Endothelial cell of umbilical vein (primary cell): ENCODE data around the gene HK1. TPM values are rescaled to one million over a fixed set of nuclear protein-coding genes. Genes with fewer than 3 reads are reported as not detected.

Source experiments
- BruUV-seq: library from RNA; stranded (reverse); fragments of 400-500 nt; replicated peaks from 2 replicates; lab custom pipeline; 2021; lab: Mats Ljungman, UMichigan
- CTCF ChIA-PET: fragments of 300-600, 350-600 bp; sonication (Branson Sonifier 250); formaldehyde crosslinking; loops from one replicate; lab custom pipeline; 2021; ENCODE audit warnings: antibody characterized with exemption, inconsistent platforms; lab: Charles Lee
- POLR2A ChIA-PET: fragments of 300-600, 350-600 bp; sonication (Branson Sonifier 250); formaldehyde crosslinking; loops from one replicate; lab custom pipeline; 2021; ENCODE audit warnings: antibody characterized with exemption, inconsistent platforms; lab: Charles Lee
- DNase-seq: peaks from one replicate; pipeline ENCODE4 v3.0.0-alpha.2; 2011; ENCODE audit warnings: low read depth, low spot score
- FAIRE-seq: peaks from 2 replicates; lab custom pipeline; 2011; peaks lifted over from hg19 to GRCh38; lab: Jason Lieb, UNC
- H2AFZ ChIP-seq: 2 replicates; pipeline ENCODE4 v1.6.0; 2012; ENCODE audit warnings: low read depth, low read length, control low read depth, inconsistent platforms
- H3K27ac ChIP-seq: 2 replicates; pipeline ENCODE4 v1.5.1; 2011; ENCODE audit warnings: low read depth, mild to moderate bottlenecking, control low read depth, low read length, moderate library complexity; ENCODE audit not compliant: insufficient read depth
- H3K27me3 ChIP-seq, 2 experiments: 2 replicates each; pipeline versions ENCODE4 v1.6.0 to v1.6.1; 2011; ENCODE audit warnings: low read length in 2 of 2, mixed read lengths in 1 of 2; ENCODE audit not compliant: control insufficient read depth in 2 of 2, insufficient read depth in 2 of 2
- H3K36me3 ChIP-seq, 2 experiments: 2 replicates in 1 of 2; 3 replicates in 1 of 2; pipeline ENCODE4 v1.5.1; 2011; ENCODE audit warnings: low read length in 2 of 2, mild to moderate bottlenecking in 1 of 2, moderate library complexity in 1 of 2; ENCODE audit not compliant: control insufficient read depth in 2 of 2, insufficient read depth in 2 of 2; ENCODE audit errors: extremely low read depth in 1 of 2
- H3K4me1 ChIP-seq: 3 replicates; pipeline ENCODE4 v1.5.1; 2011; ENCODE audit warnings: mild to moderate bottlenecking, low read length; ENCODE audit not compliant: control insufficient read depth, insufficient read depth; ENCODE audit errors: extremely low read depth
- H3K4me2 ChIP-seq: 2 replicates; pipeline ENCODE4 v1.6.1; 2011; ENCODE audit warnings: low read length, control low read depth, mixed read lengths; ENCODE audit not compliant: insufficient read depth
- H3K4me3 ChIP-seq, 3 experiments: fragments of 200-600 bp in 1 of 3; sonication (generic), shearing (Covaris generic) in 1 of 3; replicated peaks in 1 of 3; 2 replicates each; pipeline ENCODE4 v1.5.1; 2011 to 2016; ENCODE audit warnings: control low read depth in 3 of 3, low read length in 3 of 3, mild to moderate bottlenecking in 2 of 3, inconsistent platforms in 1 of 3, low read depth in 1 of 3, moderate library complexity in 1 of 3; ENCODE audit not compliant: insufficient read depth in 1 of 3
- H3K79me2 ChIP-seq: 2 replicates; pipeline ENCODE4 v1.6.0; 2012; ENCODE audit warnings: low read length, inconsistent platforms; ENCODE audit not compliant: control insufficient read depth, insufficient read depth
- H3K9ac ChIP-seq: replicated peaks from 2 replicates; pipeline ENCODE3; 2011; ENCODE audit warnings: low read length, control low read depth; ENCODE audit not compliant: insufficient read depth; ENCODE audit errors: extremely low read depth
- H3K9me1 ChIP-seq: replicated peaks from 3 replicates; pipeline ENCODE4 v1.6.0; 2011; ENCODE audit warnings: mild to moderate bottlenecking, low read length; ENCODE audit not compliant: control insufficient read depth, insufficient read depth; ENCODE audit errors: extremely low read depth
- H3K9me3 ChIP-seq: replicated peaks from 2 replicates; pipeline ENCODE4 v1.5.1; 2012; ENCODE audit warnings: low read length, inconsistent platforms; ENCODE audit not compliant: control insufficient read depth, insufficient read depth
- H4K20me1 ChIP-seq: replicated peaks from 2 replicates; pipeline ENCODE3; 2011; ENCODE audit warnings: mild to moderate bottlenecking, low read length; ENCODE audit not compliant: control insufficient read depth, insufficient read depth; ENCODE audit errors: extremely low read depth
- CTCF ChIP-seq, 2 donors: IDR thresholded peaks; 1 replicate in 1 of 2; 2 replicates in 1 of 2; pipeline ENCODE4 v1.5.1; 2011; ENCODE audit warnings: low read length in 2 of 2, mild to moderate bottlenecking in 2 of 2, moderate library complexity in 2 of 2, control low read depth in 1 of 2, inconsistent platforms in 1 of 2, low read depth in 1 of 2; ENCODE audit not compliant: insufficient read depth in 1 of 2; ENCODE audit errors: extremely low read depth in 1 of 2
- EZH2 ChIP-seq: IDR thresholded peaks from 2 replicates; pipeline ENCODE4 v1.6.1; 2012; ENCODE audit warnings: borderline replicate concordance, low read depth, mild to moderate bottlenecking, moderate library complexity, low read length, inconsistent platforms; ENCODE audit not compliant: severe bottlenecking
- FOS ChIP-seq: IDR thresholded peaks from 2 replicates; pipeline ENCODE4 v1.6.1; 2011; ENCODE audit warnings: mild to moderate bottlenecking, low read length, moderate library complexity, borderline replicate concordance; ENCODE audit not compliant: insufficient read depth
- GATA2 ChIP-seq: IDR thresholded peaks from 2 replicates; pipeline ENCODE4 v1.7.0; 2011; ENCODE audit warnings: low read depth, mild to moderate bottlenecking, moderate library complexity, mixed read lengths, low read length; ENCODE audit not compliant: insufficient read length, insufficient read depth
- JUN ChIP-seq: IDR thresholded peaks from 2 replicates; pipeline ENCODE4 v1.6.1; 2011; ENCODE audit warnings: borderline replicate concordance, low read depth; ENCODE audit not compliant: insufficient read length, insufficient read depth
- MYC ChIP-seq: IDR thresholded peaks from one replicate; pipeline ENCODE4 v1.6.1; 2011; ENCODE audit warnings: mild to moderate bottlenecking, low read depth, low read length
- dilution Hi-C: fragments of 300-500 bp; cut with MboI; formaldehyde crosslinking; loops from one replicate; pipeline ENCODE4 v1.15.0; 2019; ENCODE audit warnings: low sequenced_read_pairs; ENCODE audit not compliant: extremely low pct_ligation_motif_present
- intact Hi-C: fragments of 100-400 bp; cut with micrococcal nuclease; formaldehyde crosslinking; loops from one replicate; pipeline ENCODE4 v1.10.0; 2022
- polyA plus RNA-seq, 4 experiments: library from polyadenylated mRNA; depleted of rRNA in 3 of 4; stranded (reverse) in 3 of 4; unstranded in 1 of 4; fragments of >200 nt; gene quantifications; 2 replicates each; pipeline versions ENCODE4 v1.2.1 to v1.2.3, GENCODE V29; 2011 to 2012; ENCODE audit warnings: missing spikeins in 1 of 4
- total RNA-seq: library from RNA; stranded (reverse); gene quantifications from 2 replicates; pipeline ENCODE4 v1.2.3, GENCODE V29; 2021
- TF ChIP-seq, protein P1 (sequence below): IDR thresholded peaks from 2 replicates; pipeline ENCODE4 v1.6.1; 2011; ENCODE audit not compliant: insufficient read depth, insufficient read length

Gene HK1
- total and polyA plus RNA-seq, 2 donors (not counting 3 experiments of a cell fraction or from before 2014, with no cell fraction given) = 50.8 to 121 TPM

- H3K9ac ChIP-seq = no peak overlapping the region
- TF ChIP-seq CTCF (IDR thresholded peaks at IDR 0.05; ENCODE audit: extremely low read depth in 1 of 2, insufficient read depth in 1 of 2, low read depth in 1 of 2, low read length in 2 of 2) = no peak
- no peak for TF ChIP-seq EZH2
- no peak for TF ChIP-seq GATA2
- no peak for TF ChIP-seq MYC
- TF ChIP-seq FOS = no peak
- TF ChIP-seq, protein P1, sequence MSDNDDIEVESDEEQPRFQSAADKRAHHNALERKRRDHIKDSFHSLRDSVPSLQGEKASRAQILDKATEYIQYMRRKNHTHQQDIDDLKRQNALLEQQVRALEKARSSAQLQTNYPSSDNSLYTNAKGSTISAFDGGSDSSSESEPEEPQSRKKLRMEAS = no peak
- no peak for TF ChIP-seq JUN
- CTCF ChIA-PET = interaction anchor here (1.0 kb wide), 1 partner anchor 36 kb away, joined by 4 read pairs; no protein-coding TSS in a partner anchor
- H3K4me1 ChIP-seq = no peaks in the 10 kb centered on the region
- dilution Hi-C loops (loop anchor here (25.0 kb wide), 1 partner anchor 139 kb away; no protein-coding TSS in a partner anchor), intact Hi-C loops (no loop called here)
- FAIRE-seq = no peak
- no peaks in the 10 kb centered on the region for H3K36me3 ChIP-seq
- no peak overlapping the region for H3K4me2 ChIP-seq
- no peaks in the 10 kb centered on the region for H3K9me3 ChIP-seq
- BruUV-seq = no TSS peak
- H2AFZ ChIP-seq = no peak overlapping the region
- no peaks in the 10 kb centered on the region for H3K27me3 ChIP-seq
- no peak overlapping the region for H3K27ac ChIP-seq
- POLR2A ChIA-PET = no interaction called here
- no peaks in the 10 kb centered on the region for H3K79me2 ChIP-seq
- DNase-seq = no peak
- H3K4me3 ChIP-seq = no peak overlapping the region
- no peaks in the 10 kb centered on the region for H3K9me1 ChIP-seq
- H4K20me1 ChIP-seq = no peaks in the 10 kb centered on the region
These were observed 30.1 kb upstream of the HK1 start for GRCh38 chr10:69248117-69248730.
